ENCODE data around the gene TRIP10.

- no peak for TF ChIP-seq YY1 (IDR thresholded peaks at IDR 0.05; ENCODE audit: insufficient read depth, insufficient read length)
- TF ChIP-seq ZNF274 (IDR thresholded peaks at IDR 0.05; ENCODE audit: low read depth, low read length), result no peak
Observed at GRCh38 chr19:6696239-6696820, 43.1 kb upstream of the TRIP10 start.
